HS-27A (cell line): ENCODE data around the gene TNFRSF11A.

Experiments used
- DNase-seq: peaks from one replicate; pipeline ENCODE4 v3.0.0-alpha.2; 2012; ENCODE audit warnings: low read depth, missing footprints

The TNFRSF11A gene

DNA sequence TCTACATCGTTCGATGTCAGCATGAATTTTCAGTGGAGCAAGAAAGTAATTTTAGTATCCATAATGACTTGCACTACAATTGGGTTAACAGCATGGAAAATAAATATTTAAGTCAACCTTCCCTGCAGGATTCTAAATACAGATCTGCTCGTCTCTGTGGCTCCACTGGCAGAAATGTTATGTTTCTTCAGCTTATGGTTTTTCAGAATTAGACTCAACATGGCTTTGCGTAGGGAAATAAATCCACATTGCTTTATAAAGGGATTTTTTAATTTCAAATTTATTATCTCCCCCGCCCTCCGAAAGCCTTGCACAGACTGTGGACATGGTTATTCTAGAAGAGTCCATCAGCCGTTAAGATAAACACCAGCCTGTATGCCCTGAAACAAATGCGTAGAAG, 18.2 kb downstream of the TNFRSF11A start:
- DNase-seq, result no peak

DNA sequence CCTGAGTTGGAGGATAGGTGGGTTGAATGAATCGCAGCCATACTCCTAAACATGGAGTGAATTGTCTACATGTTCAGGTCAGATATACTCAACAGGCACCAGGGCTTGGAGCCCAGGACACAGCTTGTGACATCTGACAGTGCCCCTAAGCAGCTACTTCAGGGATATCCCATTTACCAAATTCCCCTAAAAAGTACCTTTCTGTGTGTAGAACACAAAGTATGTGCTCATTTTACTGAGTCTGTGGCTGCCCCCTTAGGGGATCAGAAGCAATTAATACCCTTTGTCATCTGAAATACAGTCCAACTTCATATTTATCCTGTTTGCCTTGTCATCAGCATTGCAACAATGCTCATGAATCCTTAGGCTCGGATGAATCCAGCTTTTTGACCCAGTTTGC, 20.8 kb downstream of the TNFRSF11A start:
- no peak for DNase-seq

DNA sequence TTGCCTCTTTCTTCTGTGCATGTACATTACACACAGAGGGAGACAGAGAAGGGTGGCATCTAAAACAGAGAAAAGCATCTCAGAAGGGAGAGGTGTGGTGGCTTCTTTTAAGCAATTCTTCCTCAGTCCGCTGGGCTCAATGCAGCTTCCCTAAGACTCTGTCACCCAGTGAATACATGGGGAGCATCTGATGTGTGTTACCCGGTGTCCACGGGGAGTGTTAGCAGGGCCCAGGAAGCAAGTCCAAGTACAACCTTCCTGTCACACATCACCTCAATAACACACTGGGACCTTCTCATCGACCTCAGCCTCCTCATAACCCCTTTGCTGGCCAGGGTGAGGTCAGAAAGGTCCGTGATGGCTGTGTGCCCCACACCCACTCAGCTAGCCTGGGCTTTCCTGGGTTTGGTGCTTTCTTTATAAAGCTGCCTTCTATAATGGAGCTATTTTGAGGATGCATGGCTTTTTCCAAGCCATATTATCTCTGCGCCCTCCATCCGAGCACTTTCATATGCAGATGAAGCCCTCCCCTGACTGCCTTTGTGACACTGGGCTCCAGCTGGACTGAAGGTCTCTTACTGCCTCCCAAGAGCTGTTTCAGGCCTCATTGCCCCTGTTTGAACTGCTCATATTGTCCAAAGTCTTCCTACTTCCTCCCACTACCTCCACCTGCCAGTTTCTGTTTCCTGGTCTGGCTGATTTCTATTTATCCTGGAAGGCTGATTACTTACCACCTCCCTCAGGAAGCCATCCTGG, 21.4 kb downstream of the TNFRSF11A start:
- DNase-seq, result no peak

DNA sequence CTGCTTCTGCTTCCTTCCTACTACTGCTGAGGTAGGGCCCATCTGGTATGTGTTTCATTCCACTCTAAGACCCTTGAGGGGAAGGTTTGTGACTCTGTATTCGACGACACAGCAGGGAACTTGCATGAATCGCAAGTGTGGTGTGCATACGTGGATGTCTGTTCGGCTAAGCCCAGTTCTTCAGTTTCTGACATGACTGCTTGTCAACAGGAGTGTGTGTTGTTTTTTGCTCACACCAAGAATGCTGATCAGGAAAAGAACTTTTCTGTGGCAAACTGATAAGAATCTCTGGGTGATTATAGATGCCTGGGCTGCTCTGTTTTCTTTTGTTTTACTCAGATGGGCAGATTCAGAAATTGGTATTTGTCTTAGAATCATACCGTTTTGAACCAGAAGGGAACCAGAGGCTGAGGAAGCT, 22.0 kb downstream of the TNFRSF11A start:
- no peak for DNase-seq

DNA sequence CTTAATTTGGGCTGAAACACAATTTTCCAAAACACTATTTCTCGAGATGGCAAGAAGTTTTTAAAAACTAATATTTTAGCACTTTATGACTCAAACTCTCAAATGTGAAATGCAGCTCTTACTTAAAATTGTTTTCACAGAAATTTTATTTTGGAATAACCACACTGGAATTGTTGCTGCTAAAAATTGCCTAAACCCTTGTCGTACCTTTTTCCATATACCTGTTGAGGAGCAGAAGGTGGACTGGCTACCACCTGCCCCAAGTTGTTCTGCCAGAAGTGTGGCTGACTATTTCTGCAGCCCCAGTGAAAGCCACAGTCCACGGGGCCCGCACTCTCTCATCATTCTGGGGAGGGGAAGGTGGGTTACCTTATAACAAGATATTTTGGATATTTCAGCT, 23.4 kb downstream of the TNFRSF11A start:
- no peak for DNase-seq

DNA sequence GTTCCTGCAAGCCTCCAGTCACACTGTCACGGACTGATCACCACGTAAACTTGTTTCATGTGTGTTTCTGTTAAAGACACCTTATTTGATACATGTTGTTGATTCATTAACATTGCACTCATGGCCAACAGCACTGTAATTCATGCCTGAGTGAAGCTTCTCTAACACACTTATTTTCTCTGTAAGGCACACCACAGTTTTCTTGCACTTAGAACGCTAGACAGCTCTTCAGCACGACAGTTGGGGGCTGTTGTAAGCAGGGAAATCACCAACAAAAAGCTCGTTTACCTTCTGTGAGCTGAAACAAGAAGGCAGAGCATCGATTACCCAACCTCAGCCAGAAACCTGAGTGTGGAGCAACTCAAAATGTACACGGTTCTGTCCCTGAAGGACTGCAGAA, 28.1 kb downstream of the TNFRSF11A start:
- no peak for DNase-seq

DNA sequence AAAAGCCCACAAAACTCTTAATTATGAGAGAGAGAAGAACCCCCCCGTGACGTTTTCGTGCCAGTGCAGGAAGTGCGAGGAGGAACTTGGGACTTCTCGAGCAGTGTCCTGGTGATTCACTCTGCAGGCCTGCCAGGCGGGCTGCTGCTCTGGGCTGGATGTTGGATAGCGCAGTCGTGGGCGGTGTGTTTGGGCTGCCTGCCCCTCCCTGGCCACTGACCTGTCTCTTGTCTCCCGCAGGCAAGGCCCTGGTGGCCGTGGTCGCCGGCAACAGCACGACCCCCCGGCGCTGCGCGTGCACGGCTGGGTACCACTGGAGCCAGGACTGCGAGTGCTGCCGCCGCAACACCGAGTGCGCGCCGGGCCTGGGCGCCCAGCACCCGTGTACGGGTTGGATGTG, 29.0 kb downstream of the TNFRSF11A start:
- no peak for DNase-seq

DNA sequence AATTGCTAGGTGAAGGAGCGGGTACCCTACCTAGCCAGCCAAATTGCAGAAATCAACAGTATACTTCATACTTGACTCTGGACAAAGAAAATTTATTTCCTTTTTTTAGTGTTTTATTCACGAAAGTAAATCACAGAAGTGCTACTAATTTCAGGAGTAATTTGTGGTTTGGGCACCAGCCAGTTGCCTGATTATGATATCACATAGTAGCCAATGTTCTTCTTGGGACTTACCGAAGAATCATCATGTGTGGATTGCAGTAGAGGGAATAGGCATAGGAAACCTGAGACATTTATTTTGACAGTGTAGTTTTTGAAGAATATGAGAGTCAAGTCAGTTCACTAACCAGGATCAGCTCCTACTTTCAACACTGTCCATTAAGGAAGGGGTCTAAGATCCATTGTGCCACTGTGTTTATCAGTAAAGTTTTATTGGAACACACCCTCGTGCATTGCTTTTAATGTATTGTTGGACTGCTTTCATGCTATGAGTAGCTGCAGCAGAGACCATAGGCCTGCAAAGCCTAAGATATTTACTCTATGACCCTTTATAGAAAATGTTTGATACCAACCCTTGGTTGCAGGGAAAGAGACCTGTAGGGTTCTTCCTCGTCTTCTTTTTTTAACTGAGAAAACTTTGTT, 32.1 kb downstream of the TNFRSF11A start:
- no peak for DNase-seq

DNA sequence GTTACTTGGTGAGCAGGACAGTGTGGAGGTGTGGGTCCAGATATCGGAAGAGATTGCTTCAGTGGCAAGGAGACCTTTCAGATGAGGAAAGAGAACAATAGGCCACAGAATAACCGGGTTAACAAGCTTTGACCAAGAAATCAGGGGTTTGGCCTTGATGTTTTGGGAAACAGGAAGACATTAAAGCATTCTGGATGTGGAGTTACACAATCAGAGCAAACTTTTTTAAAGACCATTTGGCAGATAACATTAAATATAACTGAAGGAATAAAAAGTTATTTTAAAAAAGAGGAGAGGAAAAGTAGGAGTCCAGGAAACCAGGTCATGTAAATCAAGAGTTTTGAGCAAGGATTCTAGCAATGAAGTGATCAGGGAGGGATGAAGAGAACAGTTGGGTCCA, 35.7 kb downstream of the TNFRSF11A start:
- DNase-seq, result no peak

DNA sequence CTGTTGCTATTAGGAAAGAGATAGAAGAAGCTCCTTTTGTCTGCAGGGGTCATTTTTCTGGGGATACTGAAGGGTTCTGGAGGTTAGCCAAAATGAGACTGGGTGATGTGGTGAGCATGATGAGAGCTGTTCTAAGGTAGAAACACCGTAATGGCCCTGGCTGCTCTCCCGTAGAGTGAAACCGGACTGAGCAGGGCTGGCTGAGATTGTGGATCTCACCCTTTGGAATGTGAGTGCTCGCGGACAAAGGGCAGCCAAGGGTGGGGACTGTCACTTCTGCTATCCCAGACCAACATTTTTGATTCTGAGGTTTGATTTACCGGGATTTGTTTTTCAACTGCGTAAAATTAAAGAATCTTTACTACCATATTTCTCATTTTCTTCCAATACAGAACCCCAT, 36.2 kb downstream of the TNFRSF11A start:
- DNase-seq, result no peak

DNA sequence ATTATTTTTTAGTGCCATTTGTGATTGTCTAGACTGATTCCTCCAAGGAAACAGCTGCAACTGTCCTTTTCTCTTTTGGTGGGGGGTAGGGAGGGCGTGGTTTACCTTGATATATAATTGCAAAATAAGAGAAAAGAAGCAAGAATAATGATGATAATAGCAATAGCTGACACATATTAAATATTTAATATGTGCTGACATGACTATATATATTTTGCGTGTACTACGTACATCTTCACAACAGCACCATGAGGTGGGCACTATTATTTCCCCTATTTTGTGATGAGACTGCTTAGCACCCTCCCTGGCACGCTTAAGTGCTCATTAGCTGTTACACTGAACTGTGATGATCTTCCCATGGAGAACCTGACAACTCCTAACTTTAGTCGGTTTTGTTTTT, 39.4 kb downstream of the TNFRSF11A start:
- DNase-seq, result no peak

DNA sequence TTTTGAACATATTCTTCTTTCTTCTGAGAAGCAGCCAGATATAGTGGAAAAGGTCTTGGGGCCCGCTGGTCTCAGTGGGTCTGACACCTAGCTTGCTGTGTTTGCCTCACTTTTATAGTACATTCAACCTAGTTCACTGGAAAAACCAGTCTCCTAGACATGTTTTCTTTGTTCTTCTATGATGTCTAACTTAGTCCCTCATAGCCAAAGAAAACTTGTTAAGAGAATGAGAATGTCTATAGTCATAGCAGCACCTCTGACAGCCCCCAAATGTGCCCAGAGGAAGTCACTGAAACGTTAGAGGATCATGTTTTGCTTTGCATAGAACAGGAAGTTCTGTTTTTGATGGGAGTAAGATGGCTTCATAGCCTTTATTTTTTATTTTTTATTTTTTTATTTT, 40.3 kb downstream of the TNFRSF11A start:
- no peak for DNase-seq

DNA sequence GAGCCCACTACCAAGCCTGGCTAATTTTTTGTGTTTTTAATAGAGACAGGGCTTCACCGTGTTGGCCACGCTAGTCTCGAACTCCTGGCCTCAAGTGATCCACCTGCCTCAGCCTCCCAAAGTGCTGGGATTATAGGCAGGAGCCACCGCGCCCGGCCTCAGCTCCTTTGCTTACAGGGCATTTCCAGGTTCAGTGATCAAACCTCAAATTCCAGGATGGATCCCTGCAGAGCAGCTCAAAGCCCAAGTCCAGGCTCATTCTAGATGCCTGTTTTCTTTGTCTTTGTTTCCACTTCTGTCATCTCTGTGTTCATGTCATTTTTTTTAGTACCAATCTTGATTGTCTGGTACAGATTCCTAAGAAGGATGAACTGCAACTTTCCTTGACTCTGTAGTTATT, 41.9 kb downstream of the TNFRSF11A start:
- no peak for DNase-seq

DNA sequence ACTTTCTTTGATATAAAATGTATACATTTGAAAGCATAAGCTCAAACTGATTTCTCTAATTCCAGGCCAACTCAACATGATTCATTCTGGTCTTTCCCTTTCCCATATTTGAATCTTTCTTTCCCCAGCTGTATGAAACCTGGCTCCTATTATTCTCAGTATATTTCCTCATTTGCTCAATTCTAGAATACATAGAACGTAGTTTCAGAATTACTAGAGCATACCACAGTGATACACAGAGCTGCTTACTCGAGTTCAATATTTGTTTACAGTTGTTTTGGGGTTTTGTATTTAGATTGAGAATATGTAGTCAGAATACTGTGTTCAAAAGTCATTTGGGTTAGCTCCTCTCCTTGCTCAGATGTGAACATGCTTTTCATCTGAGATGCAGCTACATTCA, 43.0 kb downstream of the TNFRSF11A start:
- DNase-seq, result no peak

DNA sequence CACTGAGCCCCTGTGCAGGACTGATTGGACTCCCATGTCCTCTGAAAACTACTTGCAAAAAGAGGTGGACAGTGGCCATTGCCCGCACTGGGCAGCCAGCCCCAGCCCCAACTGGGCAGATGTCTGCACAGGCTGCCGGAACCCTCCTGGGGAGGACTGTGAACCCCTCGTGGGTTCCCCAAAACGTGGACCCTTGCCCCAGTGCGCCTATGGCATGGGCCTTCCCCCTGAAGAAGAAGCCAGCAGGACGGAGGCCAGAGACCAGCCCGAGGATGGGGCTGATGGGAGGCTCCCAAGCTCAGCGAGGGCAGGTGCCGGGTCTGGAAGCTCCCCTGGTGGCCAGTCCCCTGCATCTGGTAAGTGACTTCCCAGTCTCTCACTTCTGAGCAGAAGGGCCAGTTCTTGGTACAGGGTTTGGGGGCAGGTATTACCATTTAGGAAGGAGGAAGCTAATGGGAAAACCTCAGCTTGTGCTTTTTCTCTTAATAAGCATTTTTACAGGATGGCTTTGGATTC, 44.1 kb downstream of the TNFRSF11A start:
- no peak for DNase-seq

DNA sequence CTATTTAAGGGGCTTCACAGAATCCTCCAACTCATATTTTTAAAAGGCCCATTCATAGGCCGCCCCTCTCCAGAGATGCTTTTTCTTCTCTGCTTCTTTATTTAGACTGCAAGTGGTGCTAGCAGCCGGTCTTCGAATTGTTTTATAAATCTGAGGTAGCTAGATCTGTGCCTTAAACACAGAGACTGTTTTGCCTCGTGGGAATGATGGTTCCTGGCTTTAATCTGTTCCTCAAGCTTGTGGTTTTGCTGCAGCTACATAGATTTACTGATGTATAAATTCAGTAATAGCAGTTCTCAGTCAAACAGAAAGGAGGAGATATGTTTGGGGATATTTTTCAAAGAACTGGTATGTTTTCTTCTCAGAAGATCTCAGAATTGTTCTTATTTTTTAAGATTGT, 45.3 kb downstream of the TNFRSF11A start:
- no peak for DNase-seq

DNA sequence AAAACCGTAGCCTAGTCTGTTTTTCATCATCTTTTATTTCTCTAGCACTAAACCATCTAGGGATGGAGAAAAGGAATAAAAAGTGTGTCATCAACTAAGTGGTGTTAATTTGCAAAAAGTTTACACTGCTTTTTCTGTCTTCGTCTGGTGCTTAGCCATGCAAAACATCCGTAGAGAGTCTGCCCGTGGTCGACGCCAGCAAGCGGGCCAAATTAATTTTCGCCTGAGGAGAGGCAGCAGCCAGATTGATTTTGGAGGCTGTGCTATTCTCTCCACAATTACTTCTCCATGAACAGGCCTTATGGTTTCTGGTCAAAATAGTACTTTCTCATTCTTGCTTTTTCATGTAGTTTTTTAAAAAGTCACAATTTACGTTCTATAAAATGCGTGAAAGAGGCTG, 46.3 kb downstream of the TNFRSF11A start:
- DNase-seq, result no peak

DNA sequence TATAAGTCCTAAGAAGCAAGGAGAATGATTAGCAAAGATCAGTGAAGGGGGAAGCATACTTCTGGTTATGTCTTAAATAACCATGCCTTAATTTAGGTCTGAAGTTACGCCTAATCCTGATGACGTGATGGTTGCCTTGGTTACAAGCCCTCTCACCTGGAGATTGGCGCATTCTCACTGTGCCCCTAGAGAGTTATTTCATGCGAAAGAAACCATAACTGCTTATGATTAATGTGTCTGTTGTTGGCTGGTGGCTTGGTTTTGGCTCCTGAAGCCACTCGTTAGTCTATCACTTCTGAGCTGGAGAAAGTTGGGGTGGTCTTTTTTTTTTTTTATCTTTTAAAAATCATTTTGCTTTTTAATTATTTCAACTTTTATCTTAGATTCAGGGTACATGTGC, 47.0 kb downstream of the TNFRSF11A start:
- no peak for DNase-seq

DNA sequence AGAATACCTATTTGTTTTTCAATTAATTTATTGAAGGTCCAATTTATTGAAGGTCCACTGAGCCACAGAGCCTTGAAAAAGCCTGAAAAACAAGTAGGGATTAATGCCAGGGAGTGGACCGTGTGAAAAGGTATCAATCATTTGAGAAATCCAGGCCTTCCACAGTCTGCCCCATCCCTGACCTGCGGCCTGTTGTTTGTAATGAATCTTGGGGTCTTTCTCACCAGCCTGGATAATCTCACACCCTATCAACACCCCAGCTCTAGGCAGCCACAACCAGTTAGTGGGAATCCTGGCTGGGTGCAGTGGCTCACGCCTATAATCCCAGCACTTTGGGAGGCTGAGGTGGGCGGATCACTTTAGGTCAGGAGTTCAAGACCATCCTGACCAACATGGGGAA, 47.8 kb downstream of the TNFRSF11A start:
- no peak for DNase-seq

DNA sequence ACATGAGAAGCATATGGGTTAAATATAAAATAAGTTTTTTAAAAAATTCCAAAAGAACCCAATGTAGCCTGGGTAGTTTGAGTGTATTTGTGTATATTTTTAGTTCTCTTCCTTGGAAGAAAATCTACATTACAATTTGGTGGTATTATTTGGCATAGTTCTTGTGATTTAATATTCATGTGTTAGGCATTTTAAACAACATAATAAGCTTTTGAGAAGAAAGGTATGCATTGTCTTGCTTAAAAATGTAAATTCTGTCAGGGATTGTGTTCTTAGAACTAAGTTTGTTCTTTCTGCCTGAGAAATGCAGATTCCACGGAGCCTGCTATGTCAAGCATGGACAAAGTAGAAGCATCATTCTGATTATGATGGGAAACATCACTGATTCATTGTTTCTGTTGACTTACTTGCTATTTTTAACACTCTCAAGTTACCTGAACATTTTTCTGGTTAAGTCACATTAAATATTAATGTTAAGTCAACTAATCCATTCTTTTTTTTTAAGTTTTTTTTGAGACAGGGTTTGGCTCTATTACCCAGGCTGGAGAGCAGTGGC, 49.4 kb downstream of the TNFRSF11A start:
- no peak for DNase-seq

DNA sequence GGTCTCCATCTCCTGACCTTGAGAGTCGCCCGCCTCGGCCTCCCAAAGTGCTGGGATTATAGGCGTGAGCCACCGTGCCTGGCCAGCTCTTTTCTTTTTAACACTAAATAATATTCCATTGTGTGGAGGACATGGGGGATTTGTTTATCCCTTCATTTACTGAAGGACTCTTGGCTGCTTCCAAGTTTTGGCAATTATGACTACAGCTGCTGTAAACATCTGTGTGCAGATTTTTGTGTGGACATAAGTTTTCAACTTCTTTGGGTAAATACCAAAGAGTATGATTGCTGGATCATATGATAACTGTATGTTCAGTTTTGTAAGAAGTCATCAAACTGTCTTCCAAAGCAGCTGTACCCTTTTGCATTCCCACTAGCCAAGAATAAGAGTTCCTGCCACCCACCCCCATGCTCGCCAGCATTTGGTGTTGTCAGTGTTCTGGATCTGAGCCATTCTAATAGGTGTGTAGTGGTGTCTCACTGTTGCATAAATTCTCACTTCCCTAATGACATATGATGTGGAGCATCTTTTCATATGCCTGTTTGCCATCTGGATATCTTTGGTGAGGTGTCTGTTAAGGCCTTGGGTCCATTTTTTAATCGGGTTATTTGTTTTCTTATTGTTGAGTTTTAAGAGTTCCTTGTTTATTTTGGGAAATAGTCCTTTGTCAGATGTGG, 52.2 kb downstream of the TNFRSF11A start:
- DNase-seq, result no peak

DNA sequence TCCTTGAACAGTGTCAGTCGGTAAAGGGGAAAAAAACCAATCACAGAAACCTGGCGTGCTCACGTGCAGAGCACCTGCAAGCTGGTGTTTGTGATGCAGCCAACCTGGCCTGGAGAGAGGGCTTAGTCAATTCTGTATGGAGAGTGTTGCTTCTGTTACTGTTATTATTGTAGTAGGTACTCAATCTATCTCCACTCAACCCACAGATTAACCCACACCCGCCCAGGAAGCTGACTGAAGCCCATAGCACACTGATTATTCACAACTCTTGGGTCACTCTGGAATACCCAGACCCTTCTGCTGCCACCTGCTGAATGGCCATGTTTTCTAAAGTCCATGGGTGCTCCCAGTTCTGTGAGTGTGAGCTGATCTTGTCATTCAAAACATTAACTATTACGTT, 53.9 kb downstream of the TNFRSF11A start:
- DNase-seq, result no peak

DNA sequence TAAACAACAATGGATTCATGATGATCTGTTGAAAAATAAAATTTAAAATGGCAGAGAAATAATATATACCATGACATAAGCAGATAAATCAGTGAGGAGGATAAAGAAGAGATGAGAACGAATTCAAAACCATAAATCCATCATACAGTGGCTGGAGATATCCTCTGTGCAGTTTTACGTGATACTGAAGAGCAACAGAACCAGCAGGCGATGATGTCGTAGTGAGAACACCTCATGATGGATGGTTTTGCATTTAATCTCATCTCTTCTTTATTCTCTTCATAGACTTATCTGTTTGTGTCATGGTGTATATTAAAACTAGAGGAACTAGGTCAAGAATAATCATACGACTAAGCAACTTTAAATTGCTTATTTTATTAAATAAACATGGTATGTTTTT, 56.3 kb downstream of the TNFRSF11A start:
- no peak for DNase-seq
